ENCODE data around the gene CDK15.
"Not testable (repeated sequence)": the region's sequence is repeated elsewhere in the genome, so short reads cannot be mapped to it uniquely, and the experiment has no call there.

The CDK15 gene

DNA sequence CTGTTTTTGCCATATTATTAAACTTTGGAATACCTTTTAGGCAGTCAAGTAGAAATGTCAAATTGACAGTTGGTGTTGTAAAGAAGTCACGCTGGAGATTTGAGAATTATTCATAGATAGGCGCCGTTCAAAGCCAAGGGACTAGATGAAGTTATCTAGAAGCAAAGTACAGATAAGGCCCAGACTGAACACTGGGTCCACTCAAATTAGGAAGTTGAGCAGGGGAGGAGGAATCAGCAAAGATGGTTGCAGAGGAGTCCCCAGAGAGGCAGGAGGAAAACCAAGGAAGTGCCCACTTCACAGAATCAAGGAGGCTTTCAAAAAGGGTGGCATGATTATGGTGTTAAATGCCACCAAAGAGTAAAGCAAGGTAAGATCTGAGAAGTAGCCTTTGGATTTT is 16.0 kb upstream of the CDK15 start:
- DNase-seq (ENCODE audit: low read depth in 2 of 2), result no peak

DNA sequence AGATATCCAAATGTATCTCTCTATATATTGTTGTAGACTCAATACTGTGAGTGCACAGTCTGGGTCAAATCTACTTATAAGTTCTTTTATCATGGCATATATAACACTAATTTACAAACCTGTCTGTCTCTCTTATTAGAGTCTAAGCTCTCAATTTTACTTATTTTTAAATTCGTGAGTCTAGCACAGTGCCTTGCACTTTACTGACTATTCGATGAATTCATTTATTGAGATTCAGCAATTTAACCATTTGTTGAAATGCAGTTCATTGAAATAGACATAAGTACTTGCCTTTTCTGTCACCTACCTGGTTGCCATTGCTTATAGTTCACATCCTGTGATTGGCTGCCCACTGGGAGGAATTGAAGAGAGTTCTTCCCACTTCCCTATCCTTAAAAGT is 15.3 kb upstream of the CDK15 start:
- no peak for DNase-seq (ENCODE audit: low read depth in 2 of 2)

DNA sequence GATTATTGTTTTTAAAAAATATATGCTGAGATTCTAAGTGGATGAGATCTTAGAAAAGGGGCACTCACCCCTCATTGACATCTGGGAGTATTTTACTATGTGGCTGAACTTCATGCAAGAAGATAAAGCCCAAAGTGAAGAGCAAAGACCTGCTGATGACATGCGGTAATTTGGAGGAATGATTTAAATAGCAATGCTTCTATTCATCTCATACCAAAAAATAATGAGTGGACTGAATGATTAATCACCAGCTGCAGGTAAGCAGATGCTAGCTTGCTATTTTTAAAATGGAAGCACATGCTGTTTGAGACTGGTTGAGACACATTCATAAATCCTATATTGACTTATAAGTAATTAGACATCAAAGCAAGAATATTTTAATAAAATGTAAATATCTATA is 12.7 kb upstream of the CDK15 start:
- no peak for DNase-seq (ENCODE audit: low read depth in 2 of 2)

DNA sequence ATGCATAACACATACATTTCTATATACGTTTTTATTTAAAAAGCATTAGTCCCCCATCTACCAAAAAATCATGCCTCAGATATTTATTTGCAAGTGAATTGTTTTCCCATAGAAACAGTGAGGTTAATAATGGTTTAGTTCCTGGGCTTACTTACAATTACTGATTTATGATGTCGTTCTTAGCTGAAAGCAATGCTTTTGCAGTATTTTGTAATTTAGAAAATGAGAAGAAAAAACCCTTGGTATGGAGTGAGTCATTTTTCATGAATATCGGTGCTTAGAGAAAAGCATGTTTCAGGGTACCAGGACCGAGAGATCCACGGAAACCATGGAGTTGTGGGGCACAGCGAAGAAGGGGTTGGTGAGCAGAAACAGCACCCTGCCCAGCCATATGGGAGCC is 12.0 kb upstream of the CDK15 start:
- DNase-seq (ENCODE audit: low read depth in 2 of 2), result no peak

DNA sequence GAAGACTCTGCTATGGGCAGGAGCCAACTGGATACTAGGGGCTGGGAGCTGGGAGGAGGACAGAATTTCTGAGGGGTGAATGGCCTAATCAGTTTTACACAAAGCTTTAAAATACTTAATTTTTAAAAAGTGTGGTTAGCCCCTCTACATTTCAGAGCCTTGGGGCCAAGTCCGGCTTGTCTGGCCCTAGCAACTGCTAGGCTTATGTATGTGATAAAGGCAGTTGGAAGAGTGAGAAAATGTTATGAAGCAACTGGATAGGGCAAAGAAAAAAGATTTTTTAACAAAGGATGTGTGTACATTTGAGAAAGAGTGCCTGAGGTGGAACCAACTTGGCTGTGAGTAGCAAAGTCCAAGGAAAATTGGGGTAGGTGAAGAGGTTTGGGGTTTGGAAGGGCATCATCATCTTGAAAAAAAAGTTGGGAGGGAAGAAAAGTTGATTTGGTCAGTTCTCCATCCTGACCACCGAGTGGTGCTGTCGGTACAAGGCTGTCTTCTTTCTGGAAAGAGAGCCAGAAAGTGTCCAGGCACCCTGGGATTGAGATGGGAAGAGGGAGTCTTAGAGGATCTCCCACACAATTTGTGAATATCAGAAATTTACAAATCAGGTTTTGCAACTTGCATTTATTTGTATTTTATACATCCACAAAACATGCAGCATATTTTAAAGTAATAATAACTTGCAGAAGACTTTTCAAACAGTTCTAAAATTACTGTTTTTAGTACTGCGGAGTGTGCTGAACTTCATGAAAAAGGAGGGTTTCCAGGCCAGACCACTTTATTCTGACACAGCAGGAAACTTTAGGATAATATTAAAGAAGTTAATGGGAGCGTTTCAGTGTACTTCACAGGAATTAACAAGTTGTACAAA is 10.5 kb upstream of the CDK15 start:
- DNase-seq (ENCODE audit: low read depth in 2 of 2), result no peak

DNA sequence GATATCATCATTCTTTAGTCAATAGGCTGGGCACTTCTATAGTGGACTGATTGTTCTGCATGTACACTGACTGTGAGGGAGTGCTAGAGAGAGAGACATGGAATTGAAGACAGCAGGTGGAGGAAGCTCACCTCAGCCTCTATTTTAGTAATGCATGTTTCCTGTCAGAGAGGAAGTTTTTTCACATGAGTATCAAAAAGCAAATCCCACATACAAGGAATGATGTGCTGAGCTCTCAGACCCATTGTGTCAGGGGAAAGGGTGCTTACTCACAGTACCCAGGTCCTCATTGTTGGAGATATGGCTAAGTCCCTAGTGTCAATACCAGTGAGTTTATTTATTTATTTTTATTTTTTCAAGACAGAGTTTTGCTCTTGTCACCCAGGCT is 9.9 kb upstream of the CDK15 start:
- DNase-seq (ENCODE audit: low read depth in 2 of 2), result no peak

DNA sequence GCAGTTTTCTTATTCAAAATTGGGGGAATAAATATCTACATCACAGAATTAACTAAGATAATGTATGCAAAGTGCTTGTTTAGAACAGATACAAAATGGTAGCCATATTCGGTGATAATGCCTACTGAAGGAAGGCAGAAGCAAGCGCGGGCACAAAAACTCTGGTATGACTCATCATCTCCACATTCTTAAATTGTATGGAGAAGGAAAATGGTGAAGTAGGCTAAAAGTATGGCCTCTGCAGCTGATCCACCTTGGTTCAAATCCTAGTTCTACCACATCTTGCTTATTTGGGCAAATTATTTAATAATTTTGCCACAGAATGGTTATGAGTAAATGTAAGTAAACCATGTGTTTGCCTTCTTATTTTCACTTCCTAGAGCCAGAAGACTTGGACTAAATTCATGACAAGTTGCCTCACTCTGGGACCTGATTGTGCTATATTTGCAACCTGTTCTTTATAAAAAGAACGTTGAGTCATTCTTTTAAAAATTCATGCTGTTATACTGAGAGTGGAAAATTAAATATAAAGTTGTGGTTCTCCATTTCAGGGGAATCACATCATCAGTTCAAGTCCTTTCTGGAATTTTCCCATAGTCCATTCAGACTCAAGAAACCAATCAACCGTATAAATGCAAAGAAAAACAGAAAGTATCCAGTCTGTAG is 9.0 kb upstream of the CDK15 start:
- no peak for DNase-seq (ENCODE audit: low read depth in 2 of 2)

DNA sequence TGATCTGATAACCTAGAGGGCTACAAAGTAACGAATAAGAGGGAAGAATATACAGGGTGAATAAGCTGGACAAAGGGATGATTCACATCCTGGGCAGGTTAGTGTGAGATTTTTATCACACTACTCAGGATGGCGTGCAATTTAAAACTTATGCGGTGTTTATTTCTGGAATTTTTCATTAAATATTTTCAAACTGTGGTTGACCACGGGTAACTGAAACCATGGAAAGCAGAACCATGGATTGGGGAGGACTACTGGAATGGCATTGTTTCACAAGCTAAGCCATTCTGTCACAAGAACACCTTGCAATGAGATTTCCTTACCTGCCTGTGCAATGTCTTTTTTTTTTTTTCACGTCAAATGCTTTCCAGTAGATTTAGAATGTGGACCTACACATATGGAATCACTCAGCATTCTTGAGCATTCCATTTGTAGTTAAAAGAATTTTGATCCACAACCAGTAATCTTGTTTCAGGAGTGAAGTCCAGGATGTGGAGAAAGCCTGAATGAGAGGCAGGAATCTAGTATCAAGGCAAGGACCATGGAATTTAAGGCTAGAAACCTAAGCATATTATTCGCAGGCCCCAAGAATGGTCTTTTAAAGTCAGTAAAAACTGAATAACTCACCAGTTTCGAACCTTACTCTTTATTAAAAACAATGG is 8.0 kb upstream of the CDK15 start:
- DNase-seq (ENCODE audit: low read depth in 2 of 2), result no peak

DNA sequence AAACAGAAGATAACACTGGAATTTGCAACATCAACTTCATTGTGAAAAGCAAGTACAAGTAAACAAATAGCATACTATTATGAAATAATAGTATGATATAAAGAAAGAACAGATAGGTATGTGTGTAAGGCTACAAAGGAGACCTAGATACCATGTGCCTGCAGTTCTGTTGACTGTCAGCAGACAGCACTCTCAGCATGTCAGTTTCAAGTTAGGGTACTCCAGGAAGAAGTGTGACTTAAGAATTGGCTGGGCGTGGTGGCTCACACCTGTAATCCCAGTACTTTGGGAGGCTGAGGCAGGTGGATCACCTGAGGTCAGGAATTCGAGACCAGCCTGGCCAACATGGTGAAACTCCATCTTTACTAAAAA is 7.4 kb upstream of the CDK15 start:
- DNase-seq (ENCODE audit: low read depth in 2 of 2), result not testable (repeated sequence)

DNA sequence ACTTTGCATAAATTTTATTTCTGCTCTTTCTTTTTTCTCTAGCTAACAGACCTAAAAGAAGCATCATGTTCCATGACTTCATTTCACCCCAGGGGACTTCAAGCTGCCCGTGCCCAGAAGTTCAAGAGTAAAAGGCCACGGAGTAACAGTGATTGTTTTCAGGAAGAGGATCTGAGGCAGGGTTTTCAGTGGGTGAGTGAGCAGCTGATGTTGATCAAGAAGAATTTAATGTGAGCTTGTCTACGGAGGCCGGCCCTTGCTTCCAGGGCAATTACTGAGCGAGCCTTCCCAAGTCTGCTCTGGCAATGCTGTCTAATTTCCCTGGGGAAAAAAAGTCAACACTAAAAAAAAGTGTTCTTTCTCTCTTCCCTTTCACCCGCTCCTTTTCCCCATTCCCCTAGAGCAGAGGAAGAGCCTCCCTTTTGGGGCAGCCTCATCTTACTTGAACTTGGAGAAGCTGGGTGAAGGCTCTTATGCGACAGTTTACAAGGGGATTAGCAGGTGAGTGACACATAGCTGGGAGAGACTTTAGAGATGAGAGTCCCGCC is 1.2 kb downstream of the CDK15 start:
- DNase-seq (ENCODE audit: low read depth in 2 of 2), result no peak

DNA sequence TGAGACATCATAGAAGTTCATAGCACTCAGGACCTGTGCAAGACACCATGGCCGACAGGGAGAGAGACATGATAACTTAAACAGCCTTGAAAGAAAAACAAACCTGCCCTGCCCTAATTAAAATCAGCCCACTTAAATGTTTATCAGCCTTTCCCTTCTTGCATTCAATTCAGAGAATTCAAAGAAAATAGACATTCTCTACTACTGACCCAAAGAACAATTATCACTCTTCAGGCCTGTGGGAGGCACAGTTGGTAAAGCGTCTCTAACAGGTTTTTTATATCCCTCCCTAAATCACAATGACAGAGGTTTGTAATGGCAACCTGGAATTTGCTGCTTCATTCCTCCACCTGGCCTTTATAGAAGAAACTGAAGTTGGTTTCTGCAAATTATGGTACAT is 1.7 kb downstream of the CDK15 start:
- no peak for DNase-seq (ENCODE audit: low read depth in 2 of 2)

DNA sequence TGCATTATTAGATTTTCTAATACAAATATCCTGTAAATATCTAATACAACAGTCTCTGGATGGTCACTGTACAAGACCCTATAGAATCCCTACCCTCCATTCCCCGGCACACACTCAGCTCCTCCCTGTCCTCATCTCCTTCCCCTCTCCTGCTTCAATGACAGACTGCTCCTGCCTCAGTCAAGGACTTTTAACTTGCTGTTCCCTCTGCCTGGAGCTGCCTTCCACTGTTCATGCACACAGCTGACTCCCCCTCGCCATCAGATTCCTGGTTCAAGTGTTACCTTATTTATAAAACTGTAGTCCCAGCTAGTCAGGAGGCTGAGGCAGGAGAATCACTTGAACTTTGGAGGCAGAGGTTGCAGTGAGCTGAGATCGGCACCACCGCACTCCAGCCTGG is 3.3 kb downstream of the CDK15 start:
- no peak for DNase-seq (ENCODE audit: low read depth in 2 of 2)

DNA sequence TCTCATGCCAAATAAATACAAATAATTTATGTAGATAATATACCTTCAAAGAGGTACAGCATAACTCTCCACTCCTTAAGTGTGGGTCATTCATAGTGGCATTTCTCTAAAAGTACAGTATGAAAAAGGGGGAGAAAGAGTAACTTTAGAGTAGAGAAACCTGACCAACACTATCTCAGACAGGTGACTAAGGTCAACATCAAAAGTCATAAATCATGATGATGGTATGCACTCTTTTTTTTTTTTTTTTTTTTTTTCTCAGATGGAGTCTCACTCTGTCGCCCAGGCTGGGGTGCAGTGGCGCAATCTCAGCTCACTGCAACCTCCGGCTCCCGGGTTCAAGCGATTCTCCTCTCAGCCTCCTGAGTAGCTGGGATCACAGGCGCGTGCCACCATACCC is 4.3 kb downstream of the CDK15 start:
- DNase-seq (ENCODE audit: low read depth in 2 of 2), result not testable (repeated sequence)

DNA sequence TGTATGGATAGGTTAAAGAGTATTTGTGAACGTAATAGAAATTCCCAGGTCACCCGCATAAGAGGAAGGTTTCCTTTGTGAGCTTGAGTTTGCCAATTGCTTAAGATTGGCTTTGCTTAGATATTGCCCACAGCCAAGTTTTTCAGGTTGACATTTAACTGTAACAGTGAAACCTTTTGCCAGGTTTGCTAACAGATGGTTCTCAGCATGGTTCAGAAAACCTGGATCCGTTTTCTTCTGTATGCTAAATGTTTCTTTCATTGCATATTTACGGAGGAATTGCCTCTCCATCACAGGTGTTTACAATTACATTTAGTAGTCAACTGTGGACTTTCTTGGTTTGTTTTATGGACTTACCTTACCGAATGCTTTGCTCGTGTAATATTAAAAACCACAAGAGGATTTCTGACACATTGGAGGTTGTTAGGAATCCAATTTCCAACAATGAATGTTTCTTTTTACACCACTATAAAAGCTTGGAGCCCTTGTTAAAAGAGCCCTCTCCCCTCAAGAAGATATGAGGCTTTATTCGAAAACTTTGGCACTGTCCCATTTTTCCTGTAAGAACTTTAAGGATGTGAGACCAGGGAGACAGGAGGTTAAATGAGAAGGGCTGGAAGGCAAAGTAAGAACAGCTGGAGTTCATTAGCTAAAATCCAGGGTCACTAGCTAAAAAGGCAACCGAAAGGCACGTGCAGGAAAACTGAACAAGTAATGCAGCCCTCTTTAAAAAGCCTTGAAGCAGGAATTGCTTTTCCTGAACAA is 7.8 kb downstream of the CDK15 start:
- DNase-seq (ENCODE audit: low read depth in 2 of 2), result no peak

DNA sequence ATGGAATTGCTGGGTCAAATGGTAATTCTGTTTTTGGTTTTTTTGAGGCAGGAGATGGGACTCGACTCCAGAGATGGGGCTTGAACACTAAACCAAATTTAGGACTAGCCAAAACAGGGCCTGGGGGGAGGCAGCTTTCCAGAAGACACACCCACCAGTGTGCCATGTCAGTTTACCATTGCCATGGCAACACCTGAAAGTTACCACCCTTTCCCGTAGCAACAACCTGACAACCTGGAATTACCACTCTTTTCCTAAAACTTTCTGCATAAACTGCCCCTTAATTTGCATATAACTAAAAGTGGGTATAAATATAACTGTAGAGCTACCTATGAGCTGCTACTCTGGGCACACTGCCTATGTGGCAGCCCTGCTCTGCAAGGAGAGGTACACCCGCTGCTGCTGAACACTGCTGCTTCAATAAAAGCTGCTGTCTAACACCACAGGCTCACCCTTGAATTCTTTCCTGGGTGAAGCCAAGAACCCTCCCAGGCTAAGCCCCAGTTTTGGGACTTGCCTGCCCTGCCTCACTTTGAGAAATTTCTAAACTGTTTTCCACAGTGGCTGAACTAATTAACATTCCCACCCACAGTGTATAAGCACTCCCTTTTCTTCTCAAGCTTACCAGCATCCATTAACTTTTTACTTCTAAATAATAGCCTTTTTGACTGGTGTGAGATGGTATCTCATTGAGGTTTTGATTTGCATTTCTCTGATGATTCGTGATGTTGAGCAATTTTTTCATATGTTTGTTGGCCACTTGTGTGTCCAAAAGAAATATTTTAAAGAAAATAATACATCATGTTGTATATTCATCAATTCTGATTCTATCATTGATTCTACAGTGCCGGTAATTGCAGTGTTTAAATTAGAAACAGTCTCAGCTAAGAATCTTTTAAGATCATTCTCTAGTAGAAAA is 10.6 kb downstream of the CDK15 start:
- no peak for DNase-seq (ENCODE audit: low read depth in 2 of 2)

DNA sequence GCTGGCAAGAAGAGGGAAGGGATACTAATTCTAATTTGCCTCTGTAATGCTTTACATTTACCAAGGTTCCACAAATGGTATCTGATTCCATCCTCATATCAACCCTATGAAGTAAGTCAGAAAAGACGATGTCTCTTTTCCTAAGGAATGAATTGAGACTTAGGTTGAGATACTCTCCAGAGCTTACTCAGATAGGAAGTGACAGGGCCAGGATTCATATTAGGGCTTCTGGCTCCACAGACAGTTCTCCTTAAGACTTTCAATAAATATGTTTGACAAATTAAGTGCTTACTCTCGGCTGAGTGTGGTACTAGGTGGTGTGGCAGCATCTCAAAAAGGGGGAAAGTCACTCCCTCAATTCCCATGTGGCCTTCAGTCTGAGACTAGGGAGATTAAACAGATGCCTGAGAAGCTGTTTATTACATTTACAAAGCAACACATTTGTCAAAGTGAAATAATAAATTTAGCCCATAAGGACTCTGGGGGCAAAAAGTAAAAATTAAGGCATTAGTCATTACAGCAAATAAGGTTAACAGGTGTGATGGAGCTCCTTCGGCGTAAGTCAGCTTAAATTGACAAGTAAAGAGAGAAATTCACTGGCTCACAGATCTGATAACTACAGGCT is 14.2 kb downstream of the CDK15 start:
- no peak for DNase-seq (ENCODE audit: low read depth in 2 of 2)

DNA sequence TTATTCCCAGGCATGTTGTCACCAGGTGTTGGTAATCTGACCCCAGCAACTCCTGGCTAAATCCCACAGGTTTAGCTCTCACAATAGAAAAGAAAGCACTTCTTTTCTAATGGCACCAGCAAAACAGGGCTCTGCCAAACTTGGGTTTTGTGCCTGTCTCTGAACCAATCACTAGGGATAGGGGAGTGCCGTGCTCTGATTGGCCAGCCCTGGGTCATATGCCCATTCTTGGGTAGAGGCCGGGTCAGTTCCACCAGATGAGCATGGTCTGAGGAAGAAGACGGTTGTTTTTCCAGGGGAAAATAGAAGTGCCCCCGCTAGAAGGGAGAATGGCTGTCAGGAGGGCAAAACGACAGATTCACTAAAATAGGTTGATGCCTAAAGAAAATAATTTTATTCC is 14.7 kb downstream of the CDK15 start:
- no peak for DNase-seq (ENCODE audit: low read depth in 2 of 2)

DNA sequence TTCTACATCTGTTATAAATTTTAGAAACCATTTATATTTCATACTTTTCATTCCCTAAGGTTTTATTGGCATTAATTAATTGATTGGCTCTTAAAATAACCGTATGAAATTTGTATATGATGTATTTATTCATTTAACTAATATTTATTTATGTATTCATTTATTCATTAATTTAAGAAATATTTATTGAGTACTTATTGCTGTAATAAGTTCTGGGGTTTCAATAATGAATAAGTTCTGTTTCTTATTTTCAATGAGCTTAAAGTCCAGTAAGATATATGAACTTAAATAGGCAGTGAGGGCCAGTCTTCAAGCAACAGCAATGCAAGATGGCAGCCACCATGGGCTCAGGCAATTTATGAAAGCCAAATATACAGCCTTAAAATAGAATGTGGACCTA is 17.9 kb downstream of the CDK15 start:
- no peak for DNase-seq (ENCODE audit: low read depth in 2 of 2)

DNA sequence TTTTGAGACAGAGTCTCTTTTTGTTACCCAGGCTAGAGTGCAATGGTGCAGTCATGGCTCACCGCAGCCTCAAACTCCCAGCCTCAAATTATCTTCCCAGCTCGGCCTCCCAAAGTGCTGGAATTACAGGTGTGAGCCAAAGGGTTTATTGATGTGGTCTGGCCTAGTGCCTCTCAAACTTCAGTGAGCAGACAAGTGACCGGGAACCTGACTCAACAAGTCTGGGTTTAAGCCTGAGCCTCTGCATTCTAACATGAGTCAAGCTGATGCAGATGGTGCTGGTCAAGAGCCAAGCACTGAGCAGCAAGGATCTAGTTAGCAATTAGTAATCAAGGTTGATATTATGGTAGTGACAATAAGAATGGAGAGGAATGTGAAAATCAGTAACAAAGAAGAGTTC is 21.3 kb downstream of the CDK15 start:
- no peak for DNase-seq (ENCODE audit: low read depth in 2 of 2)

DNA sequence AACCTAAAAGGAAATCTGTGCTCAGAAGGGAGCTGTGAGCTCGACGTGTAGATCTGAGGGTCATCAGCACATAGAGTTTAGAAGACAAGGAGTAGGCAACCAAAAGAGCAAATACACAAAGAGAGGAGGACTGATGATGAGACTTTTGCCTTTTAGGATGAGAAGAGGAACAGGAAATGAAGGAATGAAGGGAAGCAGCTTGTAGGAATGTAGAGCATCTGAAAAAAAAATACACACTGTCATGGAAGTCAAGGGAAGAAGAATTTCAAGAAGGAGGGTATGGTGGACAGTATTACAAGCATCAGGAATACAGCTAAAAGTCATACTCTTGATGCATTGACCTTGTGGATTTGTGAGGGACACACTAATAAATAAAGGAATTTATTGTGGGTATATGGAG is 21.9 kb downstream of the CDK15 start:
- no peak for DNase-seq (ENCODE audit: low read depth in 2 of 2)
